H9 (cell line): ENCODE measurements around the gene CENPH. TPM values are rescaled to one million over a fixed set of nuclear protein-coding genes. Genes with fewer than 3 reads are reported as not detected.

Source experiments
- DNase-seq: peaks from one replicate; pipeline ENCODE4 v3.0.0-alpha.2; 2017
- H2AFZ ChIP-seq: one replicate; pipeline ENCODE4 v1.6.1; 2013; ENCODE audit warnings: mild to moderate bottlenecking, low read length, control low read depth, moderate library complexity
- H2AK5ac ChIP-seq: 2 replicates; pipeline ENCODE4 v1.6.1; 2013; ENCODE audit warnings: low read length, control low read depth, mixed read lengths; ENCODE audit not compliant: insufficient read length
- H2BK120ac ChIP-seq: one replicate; pipeline ENCODE4 v1.6.1; 2013; ENCODE audit warnings: low read depth, mild to moderate bottlenecking, low read length, control low read depth, inconsistent platforms; ENCODE audit not compliant: poor library complexity, severe bottlenecking
- H2BK12ac ChIP-seq: 2 replicates; pipeline ENCODE4 v1.6.1; 2013; ENCODE audit warnings: low read length, control low read depth, mixed read lengths, low read depth; ENCODE audit not compliant: insufficient read length
- H2BK15ac ChIP-seq: 2 replicates; pipeline ENCODE4 v1.6.1; 2013; ENCODE audit warnings: low read depth, low read length, control low read depth
- H2BK20ac ChIP-seq: one replicate; pipeline ENCODE4 v1.6.1; 2013; ENCODE audit warnings: low read depth, mild to moderate bottlenecking, low read length, control low read depth, inconsistent platforms; ENCODE audit not compliant: poor library complexity, severe bottlenecking
- H2BK5ac ChIP-seq: 2 replicates; pipeline ENCODE4 v1.6.1; 2013; ENCODE audit warnings: low read length, control low read depth, mixed read lengths; ENCODE audit not compliant: insufficient read length
- H3K14ac ChIP-seq: 2 replicates; pipeline ENCODE4 v1.6.1; 2013; ENCODE audit warnings: low read length, control low read depth; ENCODE audit not compliant: insufficient read depth
- H3K18ac ChIP-seq: 2 replicates; pipeline ENCODE4 v1.6.1; 2013; ENCODE audit warnings: low read depth, mild to moderate bottlenecking, mixed read lengths, low read length, control low read depth; ENCODE audit not compliant: insufficient read length
- H3K23ac ChIP-seq: 2 replicates; pipeline ENCODE4 v1.6.1; 2013; ENCODE audit warnings: low read length, control low read depth, mixed read lengths, low read depth; ENCODE audit not compliant: insufficient read length
- H3K23me2 ChIP-seq: 2 replicates; pipeline ENCODE4 v1.6.1; 2013; ENCODE audit warnings: low read depth, mild to moderate bottlenecking, mixed read lengths, low read length, control low read depth; ENCODE audit not compliant: insufficient read length, poor library complexity, severe bottlenecking
- H3K27ac ChIP-seq: 2 replicates; pipeline ENCODE4 v1.5.1; 2013; ENCODE audit warnings: low read length, control low read depth, mixed read lengths, low read depth; ENCODE audit not compliant: insufficient read length
- H3K27me3 ChIP-seq: 2 replicates; pipeline ENCODE4 v1.6.1; 2013; ENCODE audit warnings: low read length, control low read depth, inconsistent platforms; ENCODE audit not compliant: insufficient read depth
- H3K4ac ChIP-seq: 2 replicates; pipeline ENCODE4 v1.6.1; 2013; ENCODE audit warnings: low read depth, mild to moderate bottlenecking, control low read depth, inconsistent platforms, low read length, moderate library complexity
- H3K4me1 ChIP-seq: 2 replicates; pipeline ENCODE4 v1.6.1; 2013; ENCODE audit warnings: low read length, control low read depth, inconsistent platforms; ENCODE audit not compliant: insufficient read depth
- H3K4me2 ChIP-seq: 2 replicates; pipeline ENCODE4 v1.6.1; 2013; ENCODE audit warnings: low read length, control low read depth, mixed read lengths; ENCODE audit not compliant: insufficient read length, insufficient read depth
- H3K56ac ChIP-seq: 2 replicates; pipeline ENCODE4 v1.6.1; 2013; ENCODE audit warnings: low read depth, mild to moderate bottlenecking, mixed read lengths, low read length, control low read depth; ENCODE audit not compliant: insufficient read length
- H3K79me1 ChIP-seq: 2 replicates; pipeline ENCODE4 v1.6.1; 2013; ENCODE audit warnings: low read depth, mild to moderate bottlenecking, moderate library complexity, low read length, control low read depth, inconsistent platforms; ENCODE audit not compliant: insufficient read depth, poor library complexity, severe bottlenecking
- H3K79me2 ChIP-seq: 2 replicates; pipeline ENCODE4 v1.6.1; 2013; ENCODE audit warnings: low read length, control low read depth, inconsistent platforms; ENCODE audit not compliant: insufficient read depth
- H3K9ac ChIP-seq: 2 replicates; pipeline ENCODE4 v1.6.1; 2013; ENCODE audit warnings: low read length, control low read depth, mixed read lengths; ENCODE audit not compliant: insufficient read length; ENCODE audit errors: extremely low read depth
- H3K9me3 ChIP-seq: one replicate; pipeline ENCODE4 v1.6.1; 2013; ENCODE audit warnings: low read depth, low read length, inconsistent platforms; ENCODE audit not compliant: control insufficient read depth
- H3T11ph ChIP-seq: one replicate; pipeline ENCODE4 v1.6.1; 2013; ENCODE audit warnings: mild to moderate bottlenecking, low read length, control low read depth, inconsistent platforms
- H4K20me1 ChIP-seq: one replicate; pipeline ENCODE4 v1.6.1; 2013; ENCODE audit not compliant: control insufficient read depth, insufficient read length, insufficient read depth
- H4K5ac ChIP-seq: 2 replicates; pipeline ENCODE4 v1.6.1; 2013; ENCODE audit warnings: low read depth, mild to moderate bottlenecking, mixed read lengths, low read length, control low read depth; ENCODE audit not compliant: insufficient read length
- H4K8ac ChIP-seq: replicated peaks from 2 replicates; pipeline ENCODE4 v1.6.1; 2013; ENCODE audit warnings: low read length, control low read depth, mixed read lengths, low read depth; ENCODE audit not compliant: insufficient read length
- H4K91ac ChIP-seq: 2 replicates; pipeline ENCODE4 v1.6.1; 2013; ENCODE audit warnings: low read depth, mild to moderate bottlenecking, moderate library complexity, mixed read lengths, low read length, control low read depth; ENCODE audit not compliant: insufficient read length
- H3K27ac Mint-ChIP-seq, 3 experiments: 2 replicates in 2 of 3; 3 replicates in 1 of 3; pipeline ENCODE4 v1.8.0; 2020 to 2021; ENCODE audit warnings: mixed read lengths in 3 of 3, mild to moderate bottlenecking in 1 of 3, moderate library complexity in 1 of 3
- H3K27me3 Mint-ChIP-seq: 2 replicates; pipeline ENCODE4 v1.8.0; 2021; ENCODE audit warnings: low read depth, mild to moderate bottlenecking, moderate library complexity, mixed read lengths
- H3K36me3 Mint-ChIP-seq, 3 experiments: 2 replicates in 2 of 3; 3 replicates in 1 of 3; pipeline ENCODE4 v1.8.0; 2020 to 2021; ENCODE audit warnings: low read depth in 3 of 3, mixed read lengths in 3 of 3; ENCODE audit not compliant: insufficient read depth in 1 of 3
- H3K4me1 Mint-ChIP-seq, 2 experiments: 2 replicates each; pipeline ENCODE4 v1.8.0; 2020; ENCODE audit warnings: mixed read lengths in 2 of 2
- H3K4me3 Mint-ChIP-seq, 2 experiments: 2 replicates in 1 of 2; 3 replicates in 1 of 2; pipeline ENCODE4 v1.8.0; 2020 to 2021; ENCODE audit warnings: mild to moderate bottlenecking in 2 of 2, mixed read lengths in 2 of 2, moderate library complexity in 1 of 2
- H3K9me3 Mint-ChIP-seq, 2 experiments: 2 replicates in 1 of 2; 3 replicates in 1 of 2; pipeline ENCODE4 v1.8.0; 2020; ENCODE audit warnings: mild to moderate bottlenecking in 2 of 2, mixed read lengths in 2 of 2, moderate library complexity in 1 of 2
- CTCF ChIP-seq: fragments of 200-600 bp; sonication (generic); conservative IDR thresholded peaks from 3 replicates; pipeline ENCODE4 v1.8.0; 2021; ENCODE audit warnings: antibody characterized with exemption, mild to moderate bottlenecking
- WGBS: extraction: QIAGEN DNeasy Blood & Tissue Kit; methylation state at CpG from one replicate; pipeline ENCODE4 v1.1.7; 2013; ENCODE audit warnings: missing lambda C conversion rate, low lambda C conversion rate, mixed read lengths; ENCODE audit not compliant: insufficient read length; ENCODE audit errors: extremely low coverage; 5-methylcytosine and 5-hydroxymethylcytosine counted together
- total RNA-seq: library from RNA; stranded (reverse); gene quantifications from 2 replicates; pipeline ENCODE4 v1.2.1, GENCODE V29; 2021

Gene CENPH
- total RNA-seq, 1 experiment from 2014 or later = 82.8 TPM

- Histone ChIP-seq H3K4me2 (no peak overlapping the region), H2AK5ac (no peak overlapping the region), H3K18ac (no peak overlapping the region), H2BK20ac (no peak overlapping the region), H3K9me3 (no peaks in the 10 kb centered on the region), H4K20me1 (no peaks in the 10 kb centered on the region), H2BK15ac (no peak overlapping the region), H3K27ac (no peak overlapping the region), H3K79me2 (no peaks in the 10 kb centered on the region), H3K23me2 (no peaks in the 10 kb centered on the region), H4K5ac (no peak overlapping the region), H3K56ac (no peak overlapping the region), H2BK12ac (no peak overlapping the region), H3K4me1 (no peaks in the 10 kb centered on the region), H2AFZ (no peak overlapping the region), H3T11ph (no peak overlapping the region), H3K79me1 (no peaks in the 10 kb centered on the region), H3K14ac (no peak overlapping the region), H2BK120ac (no peak overlapping the region), H4K8ac (no peak overlapping the region), H3K4ac (no peak overlapping the region), H3K9ac (no peak overlapping the region), H4K91ac (no peak overlapping the region), H2BK5ac (no peak overlapping the region), H3K27me3 (no peaks in the 10 kb centered on the region), H3K23ac (no peak overlapping the region)
- H3K36me3 Mint-ChIP-seq = no peaks in the 10 kb centered on the region
- no peaks in the 10 kb centered on the region for H3K9me3 Mint-ChIP-seq
- H3K4me1 Mint-ChIP-seq = no peaks in the 10 kb centered on the region
- no CpG with 5 or more reads among the region's 3 CpGs for WGBS
- DNase-seq = no peak
- no peaks in the 10 kb centered on the region for H3K27me3 Mint-ChIP-seq
- TF ChIP-seq CTCF = no peak
- no peak overlapping the region for H3K27ac Mint-ChIP-seq
- no peak overlapping the region for H3K4me3 Mint-ChIP-seq
These were observed 36.7 kb upstream of the CENPH start for GRCh38 chr5:69152731-69153130.
